Stimulated activated CD4-positive, alpha-beta T cell treated with anti-CD3 and anti-CD28 coated beads, Interleukin-12 subunit alpha, Interleukin-12 subunit beta, amount 100 ng/mL, for 48 hours (primary cell): ENCODE data around the gene MCRS1.
"Not testable (repeated sequence)": the region's sequence is repeated elsewhere in the genome, so short reads cannot be mapped to it uniquely, and the experiment has no call there.

Experiments
- DNase-seq, 3 donors: peaks; one replicate each; pipeline ENCODE4 v3.0.0-alpha.2; 2020; ENCODE audit warnings: low read depth in 2 of 3, low spot score in 1 of 3

The MCRS1 gene

GRCh38 chr12:49521389-49521788, 46.6 kb downstream of the MCRS1 start:
- no peak for DNase-seq

GRCh38 chr12:49519574-49519936, 48.4 kb downstream of the MCRS1 start:
- no peak for DNase-seq

GRCh38 chr12:49518914-49519573, 48.9 kb downstream of the MCRS1 start:
- DNase-seq, result no peak

GRCh38 chr12:49515266-49515665, 52.7 kb downstream of the MCRS1 start:
- no peak for DNase-seq

- DNase-seq, result no peak
Measured at GRCh38 chr12:49512546-49512945, 55.4 kb downstream of the MCRS1 start.

- DNase-seq, result no peak
Measured at GRCh38 chr12:49511410-49511809, 56.5 kb downstream of the MCRS1 start.

- not testable (repeated sequence) for DNase-seq
Measured at GRCh38 chr12:49509681-49510080, 58.3 kb downstream of the MCRS1 start.
